Stimulated activated CD4-positive, alpha-beta T cell treated with anti-CD3 and anti-CD28 coated beads, Interleukin-15, amount 100 ng/mL, for 1 hour (primary cell): ENCODE data around the gene ABCD2.
"Not testable (repeated sequence)": the region's sequence is repeated elsewhere in the genome, so short reads cannot be mapped to it uniquely, and the experiment has no call there.

Experiments used
- DNase-seq, 2 donors: peaks; one replicate each; pipeline ENCODE4 v3.0.0-alpha.2; 2020; ENCODE audit warnings: low read depth in 1 of 2, low spot score in 1 of 2

Gene ABCD2

GRCh38 chr12:39544211-39544610 lies 75.4 kb downstream of the ABCD2 start:
- DNase-seq = not testable (repeated sequence)

GRCh38 chr12:39541471-39541870 lies 78.1 kb downstream of the ABCD2 start:
- no peak for DNase-seq

GRCh38 chr12:39538679-39539104 lies 80.9 kb downstream of the ABCD2 start:
- no peak for DNase-seq

GRCh38 chr12:39533951-39534350 lies 85.7 kb downstream of the ABCD2 start:
- DNase-seq = no peak

GRCh38 chr12:39532448-39532847 lies 87.2 kb downstream of the ABCD2 start:
- DNase-seq = no peak

GRCh38 chr12:39526974-39527373 lies 92.6 kb downstream of the ABCD2 start:
- DNase-seq = no peak

- DNase-seq = not testable (repeated sequence)
Measured at GRCh38 chr12:39522167-39522566, 97.4 kb downstream of the ABCD2 start.

GRCh38 chr12:39510001-39510400 lies 109.6 kb downstream of the ABCD2 start:
- DNase-seq = no peak

GRCh38 chr12:39505554-39505953 lies 114.0 kb downstream of the ABCD2 start:
- no peak for DNase-seq

GRCh38 chr12:39505023-39505422 lies 114.6 kb downstream of the ABCD2 start:
- no peak for DNase-seq

- no peak for DNase-seq
Measured at GRCh38 chr12:39503439-39503838, 116.2 kb downstream of the ABCD2 start.

GRCh38 chr12:39502726-39503125 lies 116.9 kb downstream of the ABCD2 start:
- no peak for DNase-seq
